ENCODE measurements around the gene HSPA5. TPM values are rescaled to one million over a fixed set of nuclear protein-coding genes. Genes with fewer than 3 reads are reported as not detected.
A peak's percentile ranks its signal among the peaks of the same experiment; 100 is the strongest.

HSPA5 gene
- total RNA-seq, 2 experiments from 2014 or later: 276 to 280 TPM

DNA sequence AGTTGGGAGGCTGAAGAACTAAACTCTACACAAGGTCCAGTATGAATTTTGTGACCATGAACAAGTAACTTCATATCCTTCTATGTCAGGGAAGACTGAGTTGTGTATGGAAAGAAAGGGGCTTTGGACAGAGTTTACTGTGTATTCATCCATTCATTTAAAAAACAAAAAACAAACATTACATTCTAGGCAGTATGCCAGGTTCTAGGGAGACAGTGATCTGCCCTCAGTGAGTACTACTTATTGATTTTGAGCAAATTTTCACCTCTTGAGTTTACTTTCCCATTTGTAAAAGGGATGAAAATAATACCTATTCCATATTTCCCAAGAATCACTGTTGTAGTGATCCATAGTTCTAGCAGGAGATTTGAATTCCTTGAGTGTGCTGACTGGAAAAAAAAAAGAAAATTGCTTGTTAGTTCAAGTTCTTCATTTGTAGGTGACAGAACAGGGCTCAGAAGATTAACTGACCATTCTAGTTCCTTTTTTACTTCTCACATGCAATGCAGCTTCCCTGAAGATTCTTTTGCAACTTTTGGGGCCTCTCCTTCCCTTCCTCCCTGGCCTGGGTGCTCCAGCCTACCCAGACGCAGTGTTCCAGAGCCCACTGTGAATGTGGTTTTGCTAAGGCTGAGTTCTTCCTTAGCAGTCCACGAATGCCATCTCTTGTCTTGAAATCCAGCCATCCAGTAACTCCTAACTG is 17.8 kb upstream of the HSPA5 start:
- Mint-ChIP-seq H3K9me3 (no peaks in the 10 kb centered on the region), H3K4me1 (ENCODE audit: low read depth) (peaks cover 30% of the 10 kb centered on the region), H3K4me3 (peak overlapping the region; percentile 21), H3K27ac (no peak overlapping the region), H3K36me3 (ENCODE audit: low read depth) (peaks cover 25% of the 10 kb centered on the region), H3K27me3 (no peaks in the 10 kb centered on the region)
- POLR2A ChIA-PET: no interaction called here
- no peaks in the 10 kb centered on the region for H3K36me3 ChIP-seq (ENCODE audit: insufficient read depth, low read length)
- CTCF ChIA-PET: no interaction called here
- H3K27ac ChIP-seq (ENCODE audit: low read depth in 1 of 2, low read length in 2 of 2): no peak overlapping the region
- no peak overlapping the region for H3K4me3 ChIP-seq (ENCODE audit: low read length)
- H3K9me3 ChIP-seq (ENCODE audit: control insufficient read depth in 1 of 2, insufficient read depth in 1 of 2, low read length in 2 of 2): peaks cover 0 to 3% of the 10 kb centered on the region in 2 experiments
- H3K27me3 ChIP-seq (ENCODE audit: control insufficient read depth in 1 of 2, insufficient read depth in 2 of 2, low read length in 2 of 2): no peaks in the 10 kb centered on the region
- TF ChIP-seq CTCF (IDR thresholded peaks at IDR 0.05): no peak
- ATAC-seq (ENCODE audit: poor library complexity): no peak
- H3K4me1 ChIP-seq (ENCODE audit: insufficient read depth, low read length): peaks cover 21% of the 10 kb centered on the region
- intact Hi-C loops (cut with DNase I, micrococcal nuclease): loop anchor here in 1 of 2 experiments (5.0 kb wide), 1 partner anchor 402 kb away; no protein-coding TSS in a partner anchor
- DNase-seq: no peak

GRCh38 chr9:125258160-125258785 is 17.1 kb upstream of the HSPA5 start:
- no peak for DNase-seq
- ChIA-PET POLR2A (no interaction called here), CTCF (no interaction called here)
- Histone ChIP-seq H3K4me1 (ENCODE audit: insufficient read depth, low read length) (peaks cover 13% of the 10 kb centered on the region), H3K9me3 (ENCODE audit: control insufficient read depth in 1 of 2, insufficient read depth in 1 of 2, low read length in 2 of 2) (peaks cover 0 to 3% of the 10 kb centered on the region in 2 experiments), H3K27ac (ENCODE audit: low read depth in 1 of 2, low read length in 2 of 2) (no peak overlapping the region), H3K36me3 (ENCODE audit: insufficient read depth, low read length) (no peaks in the 10 kb centered on the region), H3K4me3 (ENCODE audit: low read length) (no peak overlapping the region), H3K27me3 (ENCODE audit: control insufficient read depth in 1 of 2, insufficient read depth in 2 of 2, low read length in 2 of 2) (no peaks in the 10 kb centered on the region)
- Mint-ChIP-seq H3K27ac (no peak overlapping the region), H3K4me3 (no peak overlapping the region), H3K36me3 (ENCODE audit: low read depth) (peaks cover 18% of the 10 kb centered on the region), H3K9me3 (no peaks in the 10 kb centered on the region), H3K4me1 (ENCODE audit: low read depth) (peaks cover 24% of the 10 kb centered on the region), H3K27me3 (no peaks in the 10 kb centered on the region)
- TF ChIP-seq CTCF (IDR thresholded peaks at IDR 0.05): no peak
- no peak for ATAC-seq (ENCODE audit: poor library complexity)
- intact Hi-C loops (cut with DNase I, micrococcal nuclease): loop anchor here in 1 of 2 experiments (5.0 kb wide), 1 partner anchor 401 kb away; no protein-coding TSS in a partner anchor

DNA sequence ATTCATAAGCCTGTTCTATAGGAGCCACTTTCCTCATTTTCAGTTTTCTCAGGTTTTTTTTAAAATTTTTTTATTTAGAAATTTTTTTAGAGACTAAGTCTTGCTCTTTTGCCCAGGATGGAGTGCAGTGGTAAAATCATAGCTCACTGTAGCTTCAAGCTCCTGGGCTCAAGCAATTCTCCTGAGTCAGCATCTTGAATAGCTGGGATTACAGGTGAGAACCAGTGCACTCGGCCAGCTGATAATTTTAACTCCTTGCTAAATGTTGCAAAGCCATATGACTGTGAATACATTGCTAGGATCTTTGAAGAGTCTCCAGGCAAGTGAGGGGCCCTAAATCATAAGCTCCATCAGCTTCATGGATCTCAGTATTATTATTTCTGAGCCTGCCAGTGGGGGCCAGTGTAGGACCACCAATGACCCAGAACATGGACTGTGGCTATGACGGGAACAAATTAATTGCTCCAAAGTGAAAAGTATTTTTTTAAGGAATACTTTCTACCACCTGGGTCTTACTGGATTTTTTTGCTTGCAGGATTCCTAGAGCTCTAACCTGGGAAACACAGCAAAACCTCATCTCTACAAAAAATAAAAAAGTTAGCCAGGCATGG is 14.7 kb upstream of the HSPA5 start:
- Histone ChIP-seq H3K4me3 (ENCODE audit: low read length) (no peak overlapping the region), H3K27ac (ENCODE audit: low read depth in 1 of 2, low read length in 2 of 2) (no peak overlapping the region), H3K9me3 (ENCODE audit: control insufficient read depth in 1 of 2, insufficient read depth in 1 of 2, low read length in 2 of 2) (peaks cover 0 to under 1% of the 10 kb centered on the region in 2 experiments), H3K27me3 (ENCODE audit: control insufficient read depth in 1 of 2, insufficient read depth in 2 of 2, low read length in 2 of 2) (no peaks in the 10 kb centered on the region), H3K4me1 (ENCODE audit: insufficient read depth, low read length) (peaks cover under 1% of the 10 kb centered on the region), H3K36me3 (ENCODE audit: insufficient read depth, low read length) (no peaks in the 10 kb centered on the region)
- Mint-ChIP-seq H3K36me3 (ENCODE audit: low read depth) (peaks cover 2% of the 10 kb centered on the region), H3K9me3 (no peaks in the 10 kb centered on the region), H3K27ac (no peak overlapping the region), H3K4me3 (no peak overlapping the region), H3K27me3 (no peaks in the 10 kb centered on the region), H3K4me1 (ENCODE audit: low read depth) (peaks cover 6% of the 10 kb centered on the region)
- intact Hi-C loops (cut with DNase I, micrococcal nuclease): loop anchor here in 1 of 2 experiments (5.0 kb wide), 1 partner anchor 399 kb away; no protein-coding TSS in a partner anchor
- DNase-seq (peak in 1 of 14 experiments; percentile 13), ATAC-seq (ENCODE audit: poor library complexity) (no peak)
- POLR2A ChIA-PET: interaction anchor here (0.5 to 2.1 kb wide), 3 partner anchors 9 to 15 kb away, joined by 3 to 9 read pairs (median 3); partner anchors contain the start of gene HSPA5
- CTCF ChIA-PET: interaction anchor here (0.6 to 0.8 kb wide), 2 partner anchors 10 to 20 kb away, joined by 3 read pairs; no protein-coding TSS in a partner anchor
- TF ChIP-seq CTCF (IDR thresholded peaks at IDR 0.05): no peak
